Measurements from ENCODE around the gene CTDNEP1.

- TF ChIP-seq CTCF (IDR thresholded peaks at IDR 0.05), result no peak
- TF ChIP-seq ZFX (IDR thresholded peaks at IDR 0.05; ENCODE audit: borderline replicate concordance), result no peak
These were observed 28.2 kb downstream of the CTDNEP1 start for GRCh38 chr17:7223375-7223774.
